A549 treated with CpdA at 1 μM for 4 hours (cell line): ENCODE results near the gene VWA7. TPM values are rescaled to one million over a fixed set of nuclear protein-coding genes. Genes with fewer than 3 reads are reported as not detected.

Source experiments
- total RNA-seq: library from RNA; stranded (reverse); fragments of 200-300 nt; extraction: Qiagen RNA extraction; gene quantifications from 5 replicates; pipeline ENCODE4 v1.2.3, GENCODE V29; 2022; ENCODE audit warnings: low read depth

VWA7 gene
- total RNA-seq = 0.61 to 2.0 TPM (median 1.5 TPM) in 5 replicates

DNA sequence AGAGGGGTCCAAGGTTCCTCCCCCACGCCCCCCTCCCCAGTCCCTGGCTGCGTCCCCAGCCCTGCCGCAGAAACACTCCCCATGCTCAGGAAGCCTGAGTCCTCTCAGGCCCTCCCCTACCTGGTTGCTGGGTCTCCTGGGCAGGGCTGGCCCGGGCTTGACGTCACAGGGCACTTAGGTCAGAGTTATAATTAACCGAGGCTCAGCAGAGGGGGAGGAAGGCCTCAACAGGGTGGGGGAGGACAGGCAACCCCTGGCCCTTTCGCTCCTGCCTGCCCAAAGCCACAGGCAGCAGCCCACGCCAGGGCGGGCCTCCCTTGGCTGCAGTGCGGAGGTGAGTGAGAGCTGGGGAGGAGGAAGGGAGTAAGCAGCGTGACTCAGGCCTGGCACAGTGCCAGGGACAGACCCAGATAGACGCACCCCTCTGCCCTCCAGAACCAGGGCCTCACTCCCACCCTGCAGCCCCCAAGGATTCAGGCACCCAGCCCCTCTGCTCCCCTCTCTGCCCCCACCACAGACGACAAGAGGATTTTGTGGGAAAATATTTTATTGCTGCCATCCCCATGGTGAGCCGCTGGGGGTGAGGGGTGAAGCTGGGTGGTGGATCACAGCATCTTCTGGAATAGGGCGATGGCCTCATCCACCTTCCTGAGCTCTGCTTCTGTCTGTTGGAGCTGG, at the start of gene VWA7:
VWA7 (minus strand) TSS at position 340 of the 678 bp plus-strand sequence. CDS start 549 bp downstream, outside the sequence.

DNA sequence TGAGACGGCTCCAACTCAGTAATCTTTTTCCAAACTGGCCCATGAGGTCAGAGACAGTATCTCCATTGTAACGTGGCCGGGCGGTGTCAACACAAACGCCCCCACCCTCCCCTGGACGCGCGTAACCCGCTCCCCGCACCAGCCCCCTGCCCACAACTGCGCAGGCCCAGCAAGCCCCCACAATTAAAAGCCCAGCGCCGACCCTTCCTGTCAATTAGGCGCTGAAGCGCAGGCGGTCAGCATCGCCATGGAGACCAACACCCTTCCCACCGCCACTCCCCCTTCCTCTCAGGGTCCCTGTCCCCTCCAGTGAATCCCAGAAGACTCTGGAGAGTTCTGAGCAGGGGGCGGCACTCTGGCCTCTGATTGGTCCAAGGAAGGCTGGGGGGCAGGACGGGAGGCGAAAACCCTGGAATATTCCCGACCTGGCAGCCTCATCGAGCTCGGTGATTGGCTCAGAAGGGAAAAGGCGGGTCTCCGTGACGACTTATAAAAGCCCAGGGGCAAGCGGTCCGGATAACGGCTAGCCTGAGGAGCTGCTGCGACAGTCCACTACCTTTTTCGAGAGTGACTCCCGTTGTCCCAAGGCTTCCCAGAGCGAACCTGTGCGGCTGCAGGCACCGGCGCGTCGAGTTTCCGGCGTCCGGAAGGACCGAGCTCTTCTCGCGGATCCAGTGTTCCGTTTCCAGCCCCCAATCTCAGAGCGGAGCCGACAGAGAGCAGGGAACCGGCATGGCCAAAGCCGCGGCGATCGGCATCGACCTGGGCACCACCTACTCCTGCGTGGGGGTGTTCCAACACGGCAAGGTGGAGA, 38.1 kb upstream of the VWA7 start, which contains the start of the genes HSPA1A and HSPA1L:
HSPA1A (plus strand) TSS at position 519 of the 814 bp plus-strand sequence; CDS start at position 733, 214 bp downstream.
HSPA1L (minus strand) TSS at position 259 of the 814 bp plus-strand sequence. CDS start 3,311 bp downstream, outside the sequence.

DNA sequence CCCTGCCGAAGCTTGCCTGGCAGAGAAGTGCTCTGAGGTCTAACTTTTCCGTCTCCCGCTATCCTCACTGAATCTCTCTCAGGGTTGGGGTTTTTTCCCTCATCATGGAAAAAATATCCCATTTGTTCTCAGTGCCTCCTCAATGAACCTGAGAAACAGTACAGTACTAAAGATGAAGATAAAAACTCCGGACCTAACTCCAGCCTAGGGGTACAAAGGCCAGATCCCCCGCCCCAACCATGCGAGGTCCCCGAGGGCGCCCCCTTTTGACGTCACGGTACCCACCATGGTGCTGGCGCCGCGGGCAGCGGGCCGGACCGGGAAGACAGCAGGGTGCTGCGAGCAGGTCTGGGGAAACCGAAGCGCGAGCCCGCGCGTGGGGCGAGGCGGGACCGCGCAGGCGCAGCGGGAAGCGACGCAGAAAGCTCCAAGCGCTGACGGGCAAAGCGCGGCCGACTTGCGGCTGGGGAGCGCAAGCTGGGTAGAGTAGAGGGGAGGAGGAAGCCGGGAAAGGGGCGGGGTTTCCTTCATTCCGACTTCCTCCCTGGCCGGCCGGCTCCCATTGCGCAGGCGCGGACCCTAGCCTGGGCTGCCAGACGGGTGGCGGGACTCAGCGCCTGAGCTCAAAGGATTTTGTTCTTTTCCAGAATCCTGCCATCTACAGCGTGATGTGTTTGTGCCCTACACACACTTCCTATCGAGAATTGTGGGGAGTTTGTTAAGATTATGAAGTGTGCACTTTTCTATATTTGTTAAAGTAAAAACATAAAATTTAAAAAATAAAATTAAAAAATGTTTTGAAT, 29.5 kb upstream of the VWA7 start, which contains the start of gene LSM2:
LSM2 (minus strand) TSS at position 497 of the 803 bp plus-strand sequence; CDS start at position 288, 209 bp downstream.

GRCh38 chr6:31795616-31796298, 18.6 kb upstream of the VWA7 start, which contains the start of gene VARS1:
Gene VARS1, minus strand, starts transcription at chr6:31795752. Its CDS starts 535 bp downstream, at chr6:31795217.

DNA sequence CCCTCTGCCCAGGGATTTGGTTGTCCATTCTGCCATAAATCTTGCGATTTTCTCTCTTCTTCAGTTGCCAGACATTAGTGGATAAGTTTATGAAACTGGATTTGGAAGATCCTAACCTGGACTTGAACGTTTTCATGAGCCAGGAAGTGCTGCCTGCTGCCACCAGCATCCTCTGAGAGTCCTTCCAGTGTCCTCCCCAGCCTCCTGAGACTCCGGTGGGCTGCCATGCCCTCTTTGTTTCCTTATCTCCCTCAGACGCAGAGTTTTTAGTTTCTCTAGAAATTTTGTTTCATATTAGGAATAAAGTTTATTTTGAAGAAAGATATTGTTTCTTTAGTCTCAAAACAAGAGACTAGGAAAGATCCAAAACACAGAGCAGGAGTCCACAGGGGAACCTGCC, 14.8 kb downstream of the VWA7 start, which contains the start of gene SAPCD1:
SAPCD1 (plus strand) TSS at position 301 of the 400 bp plus-strand sequence. CDS start 399 bp downstream, outside the sequence.

GRCh38 chr6:31739639-31740396, 37.3 kb downstream of the VWA7 start, which contains the start of gene MSH5:
Gene MSH5, plus strand, starts transcription at chr6:31740005. Its CDS starts 462 bp downstream, at chr6:31740467.

DNA sequence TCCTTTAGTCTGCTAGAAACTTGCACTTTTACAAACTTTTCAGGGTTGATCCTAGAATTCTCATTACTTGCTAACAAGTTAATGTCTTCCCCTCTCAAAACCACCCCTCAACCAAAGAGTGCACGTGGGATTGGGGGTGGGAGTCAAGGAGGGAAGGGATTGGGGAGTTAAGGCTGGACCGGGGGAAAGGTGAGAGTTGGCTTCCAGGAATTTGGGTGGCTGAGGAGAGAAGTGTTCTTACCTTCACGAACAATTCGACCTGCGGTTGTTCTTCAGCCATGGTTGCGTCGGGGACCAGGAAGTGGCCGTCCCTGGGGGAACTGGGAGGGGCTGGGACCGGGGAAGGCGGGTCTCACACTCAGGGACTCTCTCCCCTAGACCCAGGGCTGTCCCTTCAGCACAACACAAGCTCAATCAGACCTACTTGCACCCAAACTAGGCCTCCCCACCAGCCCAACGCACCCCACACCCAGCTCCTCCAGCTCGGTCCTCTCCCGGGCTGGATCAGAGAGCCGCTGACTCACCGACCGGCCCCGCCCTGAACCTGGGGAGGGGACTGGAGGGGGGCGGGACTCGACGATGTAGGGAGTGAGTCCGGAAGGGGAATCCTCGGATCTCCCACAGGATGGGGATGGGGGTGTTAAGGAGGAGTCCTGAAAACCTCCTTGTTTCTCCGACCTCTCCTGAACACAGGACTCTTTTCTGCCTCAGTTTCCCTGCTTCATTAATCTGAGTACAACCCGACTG, 40.9 kb downstream of the VWA7 start, which contains the start of gene CLIC1:
CLIC1 (minus strand) TSS at position 510 of the 747 bp plus-strand sequence; CDS start at position 280, 230 bp downstream.

GRCh38 chr6:31728767-31729514, 48.2 kb downstream of the VWA7 start, which contains the start of gene DDAH2:
Gene DDAH2, minus strand, starts transcription at chr6:31729299. Its CDS starts 138 bp downstream, at chr6:31729161.

GRCh38 chr6:31723245-31723979, 53.7 kb downstream of the VWA7 start, which contains the start of gene MPIG6B:
Gene MPIG6B, plus strand, starts transcription at chr6:31723373. Its CDS starts 11 bp downstream, at chr6:31723384.

DNA sequence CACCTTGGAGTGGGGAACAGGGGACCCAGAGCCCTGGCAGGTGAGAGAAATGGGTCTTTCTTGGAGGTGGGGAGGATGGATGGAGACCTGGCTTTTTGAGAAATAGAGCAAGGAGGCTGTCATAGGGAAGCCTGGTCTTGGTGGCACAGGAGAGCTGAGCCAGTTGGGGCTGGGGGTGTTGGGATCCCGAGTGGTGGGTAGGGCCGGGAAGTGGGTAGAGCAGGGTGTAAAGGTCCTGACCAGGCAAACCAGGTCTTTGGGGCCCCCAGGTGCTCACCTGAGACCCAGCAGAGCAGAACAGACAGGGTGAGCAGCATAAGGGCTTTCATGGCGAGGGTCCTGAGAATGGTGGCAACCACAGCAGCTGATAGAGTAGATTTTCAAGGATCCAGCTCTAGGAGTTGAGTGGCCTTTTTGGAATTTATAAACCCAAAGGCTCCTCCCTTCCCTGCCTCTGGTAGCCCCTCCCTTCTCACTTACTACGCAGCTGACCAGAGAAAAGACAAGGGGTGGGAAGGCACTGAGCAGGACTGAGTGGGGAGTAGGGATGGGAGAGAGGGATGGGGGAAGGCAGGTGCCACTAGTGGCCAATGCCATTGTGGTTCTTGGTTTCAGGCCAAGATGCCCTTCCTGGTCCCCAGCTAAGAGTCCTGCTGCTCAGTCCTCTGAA, 55.6 kb downstream of the VWA7 start, which contains the start of gene LY6G6C:
LY6G6C (minus strand) TSS at position 396 of the 670 bp plus-strand sequence; CDS start at position 329, 67 bp downstream.

Other genes starting within 250 kb of the VWA7 start
- gene MCCD1, start 248.4 kb downstream of the VWA7 start, total RNA-seq = not detected in 5 replicates
- gene DDX39B, start 235.3 kb downstream of the VWA7 start, total RNA-seq = 313 to 396 TPM (median 382 TPM) in 5 replicates
- 0.57 to 0.77 TPM (median 0.63 TPM) in 5 replicates for gene ATP6V1G2, start 230.7 kb downstream of the VWA7 start, total RNA-seq
- gene NFKBIL1, start 229.7 kb downstream of the VWA7 start, total RNA-seq = 9.5 to 12.2 TPM (median 10.6 TPM) in 5 replicates
- gene LTA, start 205.0 kb downstream of the VWA7 start, total RNA-seq = 0.08 to 0.13 TPM (median 0.10 TPM) in 3 of 5 replicates, not detected in the others
- 0.06 to 0.13 TPM (median 0.07 TPM) in 3 of 5 replicates, not detected in the others for gene TNF, start 201.8 kb downstream of the VWA7 start, total RNA-seq
- gene LTB, start 194.9 kb downstream of the VWA7 start, total RNA-seq = 0.27 to 0.39 TPM (median 0.35 TPM) in 5 replicates
- gene LST1, start 191.1 kb downstream of the VWA7 start, total RNA-seq = 0.26 to 0.49 TPM (median 0.37 TPM) in 3 of 5 replicates, not detected in the others
- not detected in 5 replicates for gene NCR3, start 184.3 kb downstream of the VWA7 start, total RNA-seq
- not detected in 5 replicates for gene AIF1, start 162.1 kb downstream of the VWA7 start, total RNA-seq
- 70.6 to 97.9 TPM (median 90.8 TPM) in 5 replicates for gene PRRC2A, start 156.6 kb downstream of the VWA7 start, total RNA-seq
- 115 to 151 TPM (median 145 TPM) in 5 replicates for gene BAG6, start 124.7 kb downstream of the VWA7 start, total RNA-seq
- gene APOM, start 121.4 kb downstream of the VWA7 start, total RNA-seq = 1.8 to 4.8 TPM (median 3.2 TPM) in 5 replicates
- 10.5 to 13.0 TPM (median 12.2 TPM) in 5 replicates for gene C6orf47, start 116.5 kb downstream of the VWA7 start, total RNA-seq
- 9.3 to 14.1 TPM (median 12.7 TPM) in 5 replicates for gene GPANK1, start 112.3 kb downstream of the VWA7 start, total RNA-seq
- 168 to 184 TPM (median 180 TPM) in 5 replicates for gene CSNK2B, start 111.2 kb downstream of the VWA7 start, total RNA-seq
- 3.6 to 6.3 TPM (median 5.0 TPM) in 5 replicates for gene LY6G5B, start 107.4 kb downstream of the VWA7 start, total RNA-seq
- 0.51 to 2.4 TPM (median 1.4 TPM) in 5 replicates for gene LY6G5C, start 96.3 kb downstream of the VWA7 start, total RNA-seq
- gene ABHD16A, start 74.0 kb downstream of the VWA7 start, total RNA-seq = 15.6 to 21.2 TPM (median 19.2 TPM) in 5 replicates
- not detected in 5 replicates for gene LY6G6F, start 70.5 kb downstream of the VWA7 start, total RNA-seq
- not detected in 5 replicates for gene LY6G6D, start 62.0 kb downstream of the VWA7 start, total RNA-seq
- gene LY6G6C, start 55.6 kb downstream of the VWA7 start, total RNA-seq = 0.11 TPM in 1 of 5 replicates, not detected in the others
- not detected in 5 replicates for gene MPIG6B, start 54.0 kb downstream of the VWA7 start, total RNA-seq
- 25.6 to 30.4 TPM (median 28.7 TPM) in 5 replicates for gene DDAH2, start 48.0 kb downstream of the VWA7 start, total RNA-seq
- gene CLIC1, start 40.8 kb downstream of the VWA7 start, total RNA-seq = 495 to 530 TPM (median 516 TPM) in 5 replicates
- 12.1 to 16.5 TPM (median 15.1 TPM) in 5 replicates for gene MSH5, start 37.3 kb downstream of the VWA7 start, total RNA-seq
- 3.6 to 5.9 TPM (median 4.7 TPM) in 5 replicates for gene SAPCD1, start 14.7 kb downstream of the VWA7 start, total RNA-seq
- 50.8 to 60.2 TPM (median 57.2 TPM) in 5 replicates for gene VARS1, start 18.4 kb upstream of the VWA7 start, total RNA-seq
- gene LSM2, start 29.6 kb upstream of the VWA7 start, total RNA-seq = 49.7 to 68.8 TPM (median 64.6 TPM) in 5 replicates
- gene HSPA1L, start 38.0 kb upstream of the VWA7 start, total RNA-seq = 1.3 to 2.2 TPM (median 2.1 TPM) in 5 replicates
- gene HSPA1A, start 38.2 kb upstream of the VWA7 start, total RNA-seq = 218 to 535 TPM (median 388 TPM) in 5 replicates
- 167 to 379 TPM (median 289 TPM) in 5 replicates for gene HSPA1B, start 50.4 kb upstream of the VWA7 start, total RNA-seq
- 25.3 to 37.2 TPM (median 30.6 TPM) in 5 replicates for gene NEU1, start 85.5 kb upstream of the VWA7 start, total RNA-seq
- 0.10 to 0.14 TPM (median 0.13 TPM) in 3 of 5 replicates, not detected in the others for gene SLC44A4, start 101.7 kb upstream of the VWA7 start, total RNA-seq
- gene EHMT2, start 120.4 kb upstream of the VWA7 start, total RNA-seq = 25.6 to 34.6 TPM (median 30.8 TPM) in 5 replicates
- gene ZBTB12, start 124.8 kb upstream of the VWA7 start, total RNA-seq = 3.2 to 5.4 TPM (median 4.8 TPM) in 5 replicates
- gene C2, start 150.4 kb upstream of the VWA7 start, total RNA-seq = 0.19 to 0.66 TPM (median 0.27 TPM) in 5 replicates
- 1.4 to 3.1 TPM (median 2.1 TPM) in 5 replicates for gene CFB, start 168.8 kb upstream of the VWA7 start, total RNA-seq
- gene NELFE, start 181.6 kb upstream of the VWA7 start, total RNA-seq = 74.0 to 93.6 TPM (median 77.4 TPM) in 5 replicates
- gene SKIC2, start 181.8 kb upstream of the VWA7 start, total RNA-seq = 22.7 to 25.6 TPM (median 24.7 TPM) in 5 replicates
- gene DXO, start 194.8 kb upstream of the VWA7 start, total RNA-seq = 9.7 to 13.2 TPM (median 11.9 TPM) in 5 replicates
- 0.48 to 1.3 TPM (median 0.98 TPM) in 5 replicates for gene C4A, start 204.7 kb upstream of the VWA7 start, total RNA-seq
- gene C4B, start 237.5 kb upstream of the VWA7 start, total RNA-seq = 0.56 to 1.3 TPM (median 0.94 TPM) in 5 replicates